Vagina (tissue), 2 donors: ENCODE data around the gene TRIM66. TPM values are rescaled to one million over a fixed set of nuclear protein-coding genes. Genes with fewer than 3 reads are reported as not detected.
"Not testable (repeated sequence)": the region's sequence is repeated elsewhere in the genome, so short reads cannot be mapped to it uniquely, and the experiment has no call there.

Experiments
- DNase-seq, 2 donors: peaks; one replicate each; pipeline ENCODE4 v3.0.0-alpha.2; 2017; ENCODE audit errors: extremely low spot score in 2 of 2
- H3K27ac ChIP-seq: fragments of 200-600 bp; sonication (generic); one replicate; pipeline ENCODE4 v1.5.1; 2019
- H3K27me3 ChIP-seq: fragments of 200-600 bp; sonication (generic); one replicate; pipeline ENCODE4 v1.5.1; 2019
- H3K36me3 ChIP-seq, 2 donors: fragments of 200-600 bp; sonication (generic); one replicate each; pipeline ENCODE4 v1.5.1; 2017 to 2019
- H3K4me1 ChIP-seq: fragments of 200-600 bp; sonication (generic); one replicate; pipeline ENCODE4 v1.5.1; 2019
- H3K4me3 ChIP-seq, 2 donors: fragments of 200-600 bp; sonication (generic); 1 replicate in 1 of 2; 2 replicates in 1 of 2; pipeline ENCODE4 v1.5.1; 2016 to 2019
- H3K9me3 ChIP-seq: fragments of 200-600 bp; sonication (generic); one replicate; pipeline ENCODE4 v1.5.1; 2019
- CTCF ChIP-seq, 3 experiments: fragments of 450-650 bp in 2 of 3; fragments of 200-600 bp in 1 of 3; sonication (generic) in 1 of 3; IDR thresholded peaks; one replicate each; pipeline ENCODE4 v1.5.1; 2017 to 2019; ENCODE audit warnings: antibody characterized with exemption in 3 of 3, mild to moderate bottlenecking in 2 of 3, moderate library complexity in 2 of 3
- POLR2A ChIP-seq, 2 donors: fragments of 450-650 bp; IDR thresholded peaks; one replicate each; pipeline ENCODE4 v1.6.1; 2017; ENCODE audit warnings: antibody characterized with exemption in 2 of 2, mild to moderate bottlenecking in 2 of 2, moderate library complexity in 2 of 2
- POLR2AphosphoS5 ChIP-seq, 2 donors: sonication (generic); formaldehyde crosslinking; IDR thresholded peaks; one replicate each; pipeline ENCODE4 v1.9.0; 2017; ENCODE audit warnings: antibody characterized with exemption in 2 of 2, mild to moderate bottlenecking in 2 of 2, low read depth in 1 of 2; ENCODE audit not compliant: insufficient read depth in 1 of 2
- intact Hi-C: fragments of 100-400 bp; cut with DNase I; formaldehyde crosslinking; loops from one replicate; pipeline ENCODE4 v1.15.1; 2023
- total RNA-seq: library from RNA; depleted of rRNA; stranded (reverse); fragments of >200 nt; gene quantifications from one replicate; pipeline ENCODE4 v1.2.3, GENCODE V29; 2016

TRIM66 gene
- total RNA-seq, 1 donor from 2014 or later = 12.8 TPM

- H3K36me3 ChIP-seq = no peaks in the 10 kb centered on the region
- H3K4me1 ChIP-seq = peaks cover 13% of the 10 kb centered on the region
- DNase-seq = no peak
- H3K27ac ChIP-seq = peak overlapping the region; percentile 83
- H3K9me3 ChIP-seq = no peaks in the 10 kb centered on the region
- no peak overlapping the region for H3K4me3 ChIP-seq
- no peaks in the 10 kb centered on the region for H3K27me3 ChIP-seq
- TF ChIP-seq POLR2AphosphoS5 (IDR thresholded peaks at IDR 0.05; ENCODE audit: insufficient read depth in 1 of 2, low read depth in 1 of 2) (peak in 1 of 2 donors; percentile 75), POLR2A (IDR thresholded peaks at IDR 0.05) (no peak)
- intact Hi-C loops = no loop called here
These were observed 11.3 kb downstream of the TRIM66 start for GRCh38 chr11:8671193-8671612.

GRCh38 chr11:8670081-8670480, 12.4 kb downstream of the TRIM66 start:
- H3K4me3 ChIP-seq, intact Hi-C loops, H3K36me3 ChIP-seq, H3K9me3 ChIP-seq, H3K27me3 ChIP-seq, DNase-seq, H3K27ac ChIP-seq: not testable (repeated sequence)
- H3K4me1 ChIP-seq = peaks cover 13% of the 10 kb centered on the region

GRCh38 chr11:8665222-8665621, 17.2 kb downstream of the TRIM66 start:
- Histone ChIP-seq H3K9me3 (no peaks in the 10 kb centered on the region), H3K36me3 (no peaks in the 10 kb centered on the region), H3K4me3 (no peak overlapping the region), H3K4me1 (no peaks in the 10 kb centered on the region), H3K27ac (no peak overlapping the region), H3K27me3 (no peaks in the 10 kb centered on the region)
- intact Hi-C loops = no loop called here
- DNase-seq = no peak
- TF ChIP-seq POLR2AphosphoS5 (IDR thresholded peaks at IDR 0.05; ENCODE audit: insufficient read depth in 1 of 2, low read depth in 1 of 2) (no peak), CTCF (IDR thresholded peaks at IDR 0.05) (no peak), POLR2A (IDR thresholded peaks at IDR 0.05) (no peak)

- no peak overlapping the region for H3K27ac ChIP-seq
- no peaks in the 10 kb centered on the region for H3K27me3 ChIP-seq
- intact Hi-C loops = no loop called here
- no peak for DNase-seq
- H3K36me3 ChIP-seq = no peaks in the 10 kb centered on the region
- no peaks in the 10 kb centered on the region for H3K4me1 ChIP-seq
- H3K9me3 ChIP-seq = no peaks in the 10 kb centered on the region
- H3K4me3 ChIP-seq = no peak overlapping the region
- TF ChIP-seq POLR2AphosphoS5 (IDR thresholded peaks at IDR 0.05; ENCODE audit: insufficient read depth in 1 of 2, low read depth in 1 of 2) = no peak
- TF ChIP-seq CTCF (IDR thresholded peaks at IDR 0.05) = no peak
These were observed 21.3 kb downstream of the TRIM66 start for GRCh38 chr11:8661001-8661795.

GRCh38 chr11:8658321-8659057, 24.0 kb downstream of the TRIM66 start:
- intact Hi-C loops = no loop called here
- peak overlapping the region in 1 of 2 donors; percentile 6 for H3K4me3 ChIP-seq

More at GRCh38 chr11:8658321-8659057, 24.0 kb downstream of the TRIM66 start:
- Histone ChIP-seq H3K27ac (no peak overlapping the region), H3K36me3 (no peaks in the 10 kb centered on the region), H3K4me1 (no peaks in the 10 kb centered on the region), H3K27me3 (no peaks in the 10 kb centered on the region), H3K9me3 (no peaks in the 10 kb centered on the region)
- no peak for DNase-seq
- TF ChIP-seq CTCF (IDR thresholded peaks at IDR 0.05) (no peak), POLR2A (IDR thresholded peaks at IDR 0.05) (no peak), POLR2AphosphoS5 (IDR thresholded peaks at IDR 0.05; ENCODE audit: insufficient read depth in 1 of 2, low read depth in 1 of 2) (no peak)
